Left ventricle myocardium superior (tissue), 1 donor: ENCODE results near the gene PRKAB1. TPM values are rescaled to one million over a fixed set of nuclear protein-coding genes. Genes with fewer than 3 reads are reported as not detected.
A peak's percentile ranks its signal among the peaks of the same experiment; 100 is the strongest.

Source experiments
- ATAC-seq: fragments of 200-7000 bp; cut with Tn5 transposase; one replicate; pipeline ENCODE4 v1.9.1; 2020; ENCODE audit warnings: mild to moderate bottlenecking, moderate library complexity
- DNase-seq: peaks from one replicate; pipeline ENCODE4 v3.0.0-alpha.2; 2020
- intact Hi-C: fragments of 100-400 bp; cut with micrococcal nuclease; formaldehyde crosslinking; loops from one replicate; pipeline ENCODE4 v1.11.0; 2022
- total RNA-seq: library from RNA; stranded (reverse); fragmentation: NEBNext Ultra II Directional; extraction: Animal tissue kit (Norgen Biotek cat#: 25700); gene quantifications from one replicate; pipeline ENCODE4 v1.2.1, GENCODE V29; 2021
- donor health status: DM: no; HTN: yes; CAD: no; lungs with severe emphysema.

The PRKAB1 gene
- total RNA-seq, 1 donor from 2014 or later = 12.1 TPM

DNA sequence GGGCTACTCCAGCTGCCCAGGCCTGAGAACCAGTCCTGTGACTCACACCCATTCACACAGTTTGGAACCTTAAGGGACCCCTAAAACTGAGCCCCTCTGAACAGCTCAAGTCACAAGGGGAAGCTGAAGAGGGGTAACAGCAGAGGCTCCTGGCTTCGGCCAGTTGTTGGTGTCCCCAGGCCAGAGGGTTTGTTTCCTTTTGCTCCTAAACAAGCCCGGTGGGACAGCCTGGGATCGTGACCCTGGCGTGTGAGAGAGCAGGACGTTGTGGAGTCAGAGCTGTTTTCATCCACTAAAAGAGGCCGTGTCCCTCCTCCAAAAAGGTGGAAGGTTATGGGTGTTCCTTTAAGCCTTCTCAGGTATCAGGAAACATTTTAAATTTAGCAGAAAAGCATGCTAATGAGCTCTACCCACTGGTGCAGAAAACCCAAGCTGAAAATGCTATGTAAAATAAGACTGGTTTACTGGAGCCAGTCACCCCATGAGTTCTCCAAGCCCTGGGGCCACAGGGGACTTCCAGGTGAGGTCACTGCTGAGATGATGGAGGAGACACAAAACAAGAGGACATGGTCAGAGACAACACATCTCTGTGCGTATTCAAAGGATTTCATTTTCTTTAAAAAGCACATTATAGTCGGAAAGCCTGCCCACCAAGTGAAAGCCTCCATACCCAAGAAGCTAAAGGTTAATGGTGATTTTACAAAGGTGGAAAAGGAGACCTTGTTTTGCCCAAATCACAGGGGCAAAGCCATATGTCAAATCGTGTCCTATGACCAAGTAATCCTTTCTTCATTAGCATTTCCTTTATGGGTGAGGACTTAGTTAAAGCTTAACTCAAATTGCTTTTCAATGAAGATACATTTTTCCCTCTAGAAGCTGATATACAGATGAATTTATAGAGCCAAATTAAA is 14.1 kb downstream of the PRKAB1 start:
- intact Hi-C loops = no loop called here
- DNase-seq (no peak), ATAC-seq (peak; percentile 15)

GRCh38 chr12:119682639-119683252 is 14.8 kb downstream of the PRKAB1 start:
- ATAC-seq = no peak
- no peak for DNase-seq
- intact Hi-C loops = no loop called here

DNA sequence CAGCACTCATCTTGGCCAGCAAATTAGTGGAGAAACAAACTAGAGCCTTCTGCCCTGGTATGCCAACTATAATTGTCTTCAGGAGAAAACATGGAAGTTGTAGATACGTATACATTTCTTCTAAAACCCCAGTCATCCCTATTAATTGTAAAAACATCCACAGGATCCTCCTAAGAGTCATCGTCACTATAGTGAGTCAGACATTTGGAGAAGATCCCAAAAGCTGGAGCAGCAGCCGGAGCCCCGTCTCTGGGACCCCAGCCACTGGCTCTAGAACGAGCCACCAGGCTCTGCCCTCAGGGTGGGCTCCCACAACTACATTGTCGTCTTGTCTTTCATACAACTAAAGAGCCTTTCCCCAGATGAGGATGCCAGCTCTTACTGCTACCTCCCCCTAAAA is 15.5 kb downstream of the PRKAB1 start:
- ATAC-seq = no peak
- intact Hi-C loops = no loop called here
- DNase-seq = no peak

- ATAC-seq = no peak
- DNase-seq = no peak
- intact Hi-C loops = no loop called here
These were observed 15.9 kb downstream of the PRKAB1 start for GRCh38 chr12:119683816-119684215.

DNA sequence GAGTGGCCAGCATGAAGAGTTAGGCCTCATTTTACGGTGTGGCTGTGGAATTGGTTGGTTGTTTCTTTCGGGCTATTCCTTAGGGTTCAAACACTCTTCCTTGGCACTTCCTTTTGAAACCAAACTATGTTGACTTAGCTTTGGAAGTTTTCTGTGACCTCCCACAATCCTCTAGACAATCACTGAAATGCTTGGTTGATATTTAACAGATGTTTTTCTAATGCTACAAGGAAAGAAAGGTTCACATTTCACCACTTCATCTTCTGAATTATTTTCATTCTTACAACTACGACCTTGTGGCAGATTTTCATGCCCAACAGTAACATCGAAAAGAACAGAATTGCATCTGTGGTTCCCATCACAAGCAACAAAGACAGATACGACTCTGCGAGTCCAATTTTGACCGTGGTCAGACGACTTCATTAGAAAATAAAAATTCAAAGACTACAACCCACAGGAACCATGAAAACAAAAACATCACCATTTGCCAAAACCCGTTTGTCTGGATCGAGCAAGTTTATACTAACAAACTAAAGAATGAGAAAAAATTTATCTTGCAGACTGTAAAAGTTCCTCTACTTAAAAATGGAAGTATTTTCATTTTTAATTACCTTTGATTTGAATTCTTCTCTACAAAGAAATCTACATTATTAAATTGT is 16.9 kb downstream of the PRKAB1 start:
- DNase-seq (no peak), ATAC-seq (no peak)
- intact Hi-C loops = no loop called here

- ATAC-seq = no peak
These were observed 17.4 kb downstream of the PRKAB1 start for GRCh38 chr12:119685375-119685774.

DNA sequence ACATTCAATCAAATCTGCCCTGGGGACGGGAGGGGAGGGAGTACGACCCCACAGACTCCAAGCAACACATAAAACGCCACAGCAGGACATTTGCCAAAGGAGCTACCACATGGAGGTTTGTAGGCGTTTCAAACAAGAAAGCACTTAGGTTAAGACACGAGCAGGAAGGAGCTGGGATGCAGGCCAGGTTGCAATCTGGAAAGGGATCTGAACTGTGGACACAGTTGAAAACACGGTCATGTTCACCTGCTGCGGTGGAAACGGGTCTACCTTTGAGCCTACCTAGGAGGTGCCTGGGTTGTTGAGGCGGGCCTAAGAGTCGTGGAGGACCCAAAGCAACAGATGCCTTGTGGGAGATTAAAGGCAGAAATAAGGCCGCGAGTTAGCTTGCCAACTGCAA is 18.4 kb downstream of the PRKAB1 start:
- DNase-seq = no peak
- no peak for ATAC-seq

More at GRCh38 chr12:119685375-119685774, 17.4 kb downstream of the PRKAB1 start:
- intact Hi-C loops = no loop called here
- no peak for DNase-seq

DNA sequence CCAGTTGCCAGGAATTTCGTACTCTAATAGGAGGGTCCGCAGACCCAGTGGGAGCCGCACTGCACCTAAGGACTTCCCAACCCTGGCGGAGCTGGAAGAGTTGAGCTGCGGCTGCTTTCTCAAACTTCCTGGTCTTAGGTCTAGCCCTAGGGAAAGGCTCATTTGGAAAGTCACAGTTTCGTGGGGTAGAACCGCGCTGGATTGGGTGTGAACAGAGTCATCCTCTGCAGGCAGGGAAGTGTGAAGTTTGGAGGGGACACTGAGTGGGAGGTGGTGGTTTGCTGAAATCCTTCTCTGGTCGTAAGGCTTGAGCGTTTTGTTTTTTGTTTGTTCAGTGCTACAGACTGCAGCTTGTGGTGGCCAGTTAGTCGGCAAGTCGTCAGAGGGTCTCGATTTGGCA is 18.8 kb downstream of the PRKAB1 start:
- intact Hi-C loops = no loop called here
- no peak for DNase-seq
- no peak for ATAC-seq

More for the DNA sequence above, 18.4 kb downstream of the PRKAB1 start:
- intact Hi-C loops = no loop called here

- ATAC-seq (peak; percentile 28), DNase-seq (no peak)
- intact Hi-C loops = no loop called here
These were observed 19.5 kb downstream of the PRKAB1 start for GRCh38 chr12:119687406-119687805.

- ATAC-seq (no peak), DNase-seq (no peak)
- intact Hi-C loops = no loop called here
These were observed 19.9 kb downstream of the PRKAB1 start for GRCh38 chr12:119687879-119688278.

- DNase-seq = no peak
- ATAC-seq = no peak
- intact Hi-C loops = no loop called here
These were observed 22.1 kb downstream of the PRKAB1 start for GRCh38 chr12:119689935-119690500.

DNA sequence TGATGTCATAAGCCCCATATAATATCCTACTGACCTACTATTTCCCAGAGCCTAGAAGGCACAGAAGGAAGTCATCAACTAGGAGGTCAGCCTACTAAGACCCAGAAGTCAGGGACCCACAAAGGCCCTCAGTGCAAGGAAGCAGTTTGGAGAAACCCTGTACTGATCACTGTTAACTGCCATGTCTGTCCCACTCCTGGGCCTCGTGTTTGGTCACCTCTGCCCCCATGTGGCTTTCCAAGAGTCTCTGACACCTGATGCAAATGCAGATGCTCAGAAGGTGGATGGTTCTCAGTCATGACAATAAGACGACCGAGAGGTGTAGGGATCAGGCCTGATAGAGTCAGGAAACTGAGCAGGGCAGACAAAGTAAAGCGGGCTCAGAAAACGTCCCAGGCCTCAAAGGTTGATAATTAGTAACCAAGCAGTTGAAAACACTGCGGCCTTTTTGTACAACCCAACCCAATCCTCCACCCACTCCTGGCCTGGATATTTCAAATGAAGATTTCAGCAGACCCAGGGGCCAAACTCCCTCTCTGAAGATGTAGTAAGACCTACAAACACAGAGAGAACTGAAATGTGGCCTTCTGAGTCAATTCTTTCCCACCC is 23.4 kb downstream of the PRKAB1 start:
- no peak for ATAC-seq
- intact Hi-C loops = no loop called here
- no peak for DNase-seq

DNA sequence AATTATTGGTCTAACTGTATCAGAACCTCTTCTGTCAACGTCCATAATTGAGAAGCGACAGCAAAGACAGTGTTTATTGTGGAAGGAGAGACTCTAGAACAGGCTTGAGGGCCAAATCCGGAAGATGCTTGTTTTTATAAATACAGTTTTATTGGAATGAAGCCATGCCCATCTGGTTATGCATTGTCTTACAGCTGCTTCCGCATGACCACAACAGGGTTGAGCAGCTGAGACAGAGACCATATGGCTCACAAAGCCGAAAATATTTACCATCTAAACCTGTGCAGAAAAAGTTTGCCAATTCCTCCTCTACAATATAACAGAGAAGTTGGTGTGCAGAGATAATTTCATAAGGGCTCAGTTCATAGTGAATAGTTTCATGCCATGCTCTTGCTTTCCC is 24.5 kb downstream of the PRKAB1 start:
- intact Hi-C loops = no loop called here
- ATAC-seq = no peak
- no peak for DNase-seq

DNA sequence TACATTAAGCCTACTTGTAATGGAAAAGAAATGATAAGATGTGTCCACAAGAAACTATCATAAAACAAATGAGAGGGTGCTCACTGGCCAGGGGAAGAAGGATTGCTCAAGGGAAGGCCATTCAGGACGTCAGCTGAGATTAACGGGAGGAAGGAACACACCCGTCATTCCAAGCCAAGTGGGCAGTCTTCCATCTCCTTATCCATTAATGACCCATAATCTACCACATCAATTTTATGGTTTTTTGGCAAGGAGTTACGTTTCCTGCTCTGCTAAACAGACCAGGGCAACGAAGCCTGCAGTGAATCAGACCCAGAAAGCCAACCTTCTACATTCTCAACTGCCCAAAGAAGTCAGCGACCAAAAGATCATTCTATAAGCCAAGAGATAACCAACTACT is 25.1 kb downstream of the PRKAB1 start:
- intact Hi-C loops = no loop called here
- ATAC-seq (peak; percentile 91), DNase-seq (no peak)

DNA sequence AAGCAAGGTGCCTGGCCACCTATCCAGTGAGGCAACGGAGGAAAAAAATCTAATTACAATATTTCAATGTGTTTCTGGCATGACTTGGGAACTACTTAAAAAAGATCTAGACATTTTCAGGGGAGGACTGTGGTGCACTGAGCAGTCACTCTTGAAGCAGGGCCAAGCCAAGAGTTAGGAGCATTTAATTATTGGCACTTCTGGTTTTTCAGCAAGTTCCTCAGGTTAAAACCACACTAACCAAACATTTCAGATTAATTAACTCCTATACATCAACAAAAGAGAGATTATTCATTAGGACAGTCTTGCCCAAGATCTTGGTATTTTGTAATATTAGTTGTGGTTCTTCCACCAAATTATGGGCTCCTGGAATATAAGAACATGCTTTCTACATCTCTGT is 25.6 kb downstream of the PRKAB1 start:
- DNase-seq = no peak
- peak; percentile 14 for ATAC-seq
- intact Hi-C loops = no loop called here

GRCh38 chr12:119694111-119694510 is 26.2 kb downstream of the PRKAB1 start:
- intact Hi-C loops = no loop called here
- no peak for ATAC-seq
- DNase-seq = no peak

GRCh38 chr12:119695034-119695433 is 27.1 kb downstream of the PRKAB1 start:
- DNase-seq (no peak), ATAC-seq (no peak)
- intact Hi-C loops = no loop called here

- intact Hi-C loops = no loop called here
These were observed 29.0 kb downstream of the PRKAB1 start for GRCh38 chr12:119696943-119697342.

GRCh38 chr12:119699199-119699760 is 31.3 kb downstream of the PRKAB1 start:
- intact Hi-C loops = no loop called here
- DNase-seq = no peak
- ATAC-seq = no peak

More at GRCh38 chr12:119696943-119697342, 29.0 kb downstream of the PRKAB1 start:
- DNase-seq (no peak), ATAC-seq (no peak)
